K562 (cell line): ENCODE data around the gene INA. TPM values are rescaled to one million over a fixed set of nuclear protein-coding genes. Genes with fewer than 3 reads are reported as not detected.

Experiments used
- ATAC-seq: fragments of 200-7000 bp; cut with Tn5 transposase; 3 replicates; pipeline ENCODE4 v1.9.1; 2020; ENCODE audit warnings: moderate library complexity
- BruUV-seq: library from RNA; stranded (reverse); fragments of 400-500 nt; replicated peaks from 2 replicates; lab custom pipeline; 2021; lab: Mats Ljungman, UMichigan
- CTCF ChIA-PET: fragments of 300-600 bp; formaldehyde crosslinking; extraction: SDS; loops from one replicate; lab custom pipeline; 2021; ENCODE audit warnings: low intra/inter-chr PET ratio; lab: Yijun Ruan, JAX
- POLR2A ChIA-PET: fragments of 300-600, 350-650 bp; sonication (Branson Sonifier 250); formaldehyde crosslinking; extraction: SDS; loops from one replicate; lab custom pipeline; 2021; ENCODE audit warnings: antibody characterized with exemption, inconsistent platforms; lab: Yijun Ruan, JAX
- DNase-seq, 4 experiments: peaks; one replicate each; pipeline versions ENCODE4 v3.0.0 to v3.0.0-alpha.2; 2011 to 2018; ENCODE audit warnings: low spot score in 3 of 4, mixed read lengths in 3 of 4; ENCODE audit errors: extremely low read depth in 1 of 4
- FAIRE-seq: peaks from 2 replicates; lab custom pipeline; 2011; peaks lifted over from hg19 to GRCh38; lab: Jason Lieb, UNC
- H2AFZ ChIP-seq: 2 replicates; pipeline ENCODE4 v1.6.0; 2011; ENCODE audit warnings: low read depth, low read length, control low read depth, inconsistent platforms
- H3K27ac ChIP-seq: fragments of 200-600 bp; 3 replicates; pipeline ENCODE4 v1.8.0; 2011; ENCODE audit warnings: low read depth, mild to moderate bottlenecking, control low read depth, inconsistent platforms, low read length, moderate library complexity, mixed read lengths; ENCODE audit errors: extremely low read depth
- H3K27me3 ChIP-seq, 2 experiments: fragments of 300-600 bp in 1 of 2; 2 replicates in 1 of 2; 3 replicates in 1 of 2; pipeline versions ENCODE4 v1.6.0 to v1.8.0; 2011; ENCODE audit warnings: inconsistent platforms in 2 of 2, low read length in 2 of 2, mild to moderate bottlenecking in 1 of 2, mixed read lengths in 1 of 2, moderate library complexity in 1 of 2; ENCODE audit not compliant: control insufficient read depth in 2 of 2, insufficient read depth in 2 of 2
- H3K36me3 ChIP-seq: fragments of 300-600 bp; 3 replicates; pipeline ENCODE4 v1.8.0; 2011; ENCODE audit warnings: mild to moderate bottlenecking, low read length, inconsistent platforms; ENCODE audit not compliant: control insufficient read depth, insufficient read depth
- H3K4me1 ChIP-seq, 2 experiments: fragments of 200-600 bp in 1 of 2; replicated peaks in 1 of 2; 2 replicates in 1 of 2; 3 replicates in 1 of 2; pipeline versions ENCODE4 v1.5.1 to v1.8.0; 2011; ENCODE audit warnings: inconsistent platforms in 2 of 2, low read length in 2 of 2, mild to moderate bottlenecking in 1 of 2, mixed read lengths in 1 of 2, moderate library complexity in 1 of 2; ENCODE audit not compliant: control insufficient read depth in 2 of 2, insufficient read depth in 2 of 2
- H3K4me2 ChIP-seq: 2 replicates; pipeline ENCODE4 v1.6.1; 2011; ENCODE audit warnings: low read length, control low read depth, inconsistent platforms, mixed read lengths; ENCODE audit not compliant: insufficient read depth
- H3K4me3 ChIP-seq: fragments of 200-600 bp; sonication (generic), shearing (Covaris generic); 2 replicates; pipeline ENCODE4 v1.5.1; 2016; ENCODE audit warnings: control low read depth, inconsistent platforms
- H3K79me2 ChIP-seq: fragments of 200-600 bp; 3 replicates; pipeline ENCODE4 v1.8.0; 2011; ENCODE audit warnings: low read length, inconsistent platforms; ENCODE audit not compliant: control insufficient read depth, insufficient read depth
- H3K9ac ChIP-seq, 2 experiments: 2 replicates each; pipeline versions ENCODE4 v1.6.0 to v1.6.1; 2011; ENCODE audit warnings: low read depth in 2 of 2, low read length in 2 of 2, control low read depth in 1 of 2, inconsistent platforms in 1 of 2, mild to moderate bottlenecking in 1 of 2, mixed read lengths in 1 of 2; ENCODE audit not compliant: insufficient read depth in 1 of 2
- H3K9me1 ChIP-seq: one replicate; pipeline ENCODE4 v1.6.0; 2011; ENCODE audit warnings: inconsistent platforms, mild to moderate bottlenecking, low read length, moderate library complexity; ENCODE audit not compliant: control insufficient read depth, insufficient read depth
- H3K9me3 ChIP-seq: replicated peaks from 2 replicates; pipeline ENCODE4 v1.5.1; 2011; ENCODE audit warnings: low read depth, low read length, inconsistent platforms; ENCODE audit not compliant: control insufficient read depth, insufficient read depth
- H4K20me1 ChIP-seq: replicated peaks from 2 replicates; pipeline ENCODE4 v1.6.1; 2011; ENCODE audit warnings: low read length, inconsistent platforms, mixed read lengths; ENCODE audit not compliant: control insufficient read depth, insufficient read depth
- MTF1 ChIP-seq: fragments of 250-450 bp; sonication (Bioruptor Pico); IDR thresholded peaks from 2 replicates; pipeline ENCODE4 v1.9.0; 2021; ENCODE audit warnings: moderate library complexity, mild to moderate bottlenecking, inconsistent platforms, borderline replicate concordance
- YY1 ChIP-seq, 3 experiments: IDR thresholded peaks; 2 replicates each; pipeline ENCODE4 v1.6.1; 2011; ENCODE audit warnings: low read length in 2 of 3, mild to moderate bottlenecking in 2 of 3, moderate library complexity in 2 of 3, borderline replicate concordance in 1 of 3, control low read depth in 1 of 3, low read depth in 1 of 3; ENCODE audit not compliant: insufficient read depth in 3 of 3, insufficient replicate concordance in 2 of 3, control insufficient read depth in 1 of 3, insufficient read length in 1 of 3; ENCODE audit errors: extremely low read depth in 1 of 3
- WGBS: fragments of 100-300 bp; shearing (Covaris generic); methylation state at CpG from one replicate; pipeline ENCODE4 v1.1.6; 2016; ENCODE audit warnings: low coverage, mixed read lengths; ENCODE audit not compliant: insufficient coverage; ENCODE audit errors: missing lambda C conversion rate; 5-methylcytosine and 5-hydroxymethylcytosine counted together
- in situ Hi-C: fragments of 300-500 bp; cut with MboI; formaldehyde crosslinking; loops from 4 replicates; pipeline ENCODE4 v1.15.0; 2018; ENCODE audit warnings: inconsistent platforms, mixed read lengths
- intact Hi-C: fragments of 100-400 bp; cut with micrococcal nuclease; formaldehyde crosslinking; loops from 2 replicates; pipeline ENCODE4 v1.14.2; 2022
- polyA plus RNA-seq, 8 experiments: library from polyadenylated mRNA; depleted of rRNA in 4 of 8; stranded (reverse) in 5 of 8; unstranded in 3 of 8; fragments of >200 nt; fragmentation: Nextera tagmentation in 2 of 8; fragmentation: Illumina TruSeq in 1 of 8; extraction: Ambion mirVana in 2 of 8; extraction: Trizol in 1 of 8; gene quantifications; 2 replicates each; pipeline versions ENCODE4 v1.2.1 to v1.2.3, GENCODE V29; 2011 to 2014; ENCODE audit warnings: inconsistent platforms in 1 of 8, missing spikeins in 1 of 8
- total RNA-seq, 7 experiments: library from RNA; depleted of rRNA in 6 of 7; stranded (reverse); fragments of >200 nt in 6 of 7; fragmentation: Illumina TruSeq in 2 of 7; extraction: Trizol in 2 of 7; gene quantifications; 2 replicates each; pipeline versions ENCODE4 v1.2.1 to v1.2.3, GENCODE V29; 2011 to 2021; ENCODE audit warnings: low replicate concordance in 1 of 7
- TF ChIP-seq, protein P1 (sequence below), 2 experiments: fragments of 450-650 bp in 1 of 2; sonication (generic) in 1 of 2; formaldehyde crosslinking in 1 of 2; IDR thresholded peaks; 2 replicates each; pipeline versions ENCODE4 v1.7.1 to v1.9.0; 2016 to 2022; ENCODE audit warnings: inconsistent platforms in 1 of 2, mild to moderate bottlenecking in 1 of 2, missing genetic modification reagents in 1 of 2

Gene INA
- total and polyA plus RNA-seq, 9 of the 15 experiments (the other 6 are each of a cell fraction or from before 2014, with no cell fraction given): not detected

DNA sequence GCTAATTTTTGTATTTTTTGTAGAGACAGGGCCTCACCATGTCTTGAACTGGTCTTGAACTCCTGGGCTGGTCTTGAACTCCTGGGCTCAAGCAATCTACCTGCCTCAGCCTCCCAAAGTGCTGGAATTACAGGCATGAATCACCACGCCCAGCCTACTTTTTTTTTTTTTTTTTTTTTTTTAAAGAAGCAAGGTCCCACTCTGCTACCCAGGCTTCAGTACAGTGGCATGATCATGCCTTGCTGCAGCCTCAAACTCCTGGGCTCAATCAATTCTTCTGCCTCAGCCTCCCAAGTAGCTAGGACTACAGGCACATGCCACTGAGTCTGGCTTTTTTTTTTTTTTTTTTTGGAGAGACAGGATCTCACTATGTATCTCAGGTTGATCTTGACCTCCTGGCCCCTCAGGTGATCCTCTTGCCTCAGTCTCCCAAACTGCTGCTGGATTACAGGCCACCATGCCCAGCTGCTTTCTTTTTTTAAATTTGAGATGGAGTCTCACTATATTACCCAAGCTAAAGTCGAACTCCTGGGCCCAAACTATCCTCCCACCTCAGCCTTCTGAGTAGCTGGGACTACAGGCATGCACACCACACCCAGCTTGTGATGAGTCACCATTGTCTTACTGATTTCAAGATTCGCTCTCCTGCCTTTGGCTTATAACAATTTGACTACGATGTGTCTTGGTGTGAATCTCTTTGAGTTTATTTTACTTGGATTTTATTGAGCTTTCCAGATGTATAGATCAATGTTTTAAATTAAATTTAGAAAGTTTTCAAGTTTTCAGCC lies 22.2 kb upstream of the INA start (continued):
- no peak for TF ChIP-seq YY1 (IDR thresholded peaks at IDR 0.05; ENCODE audit: borderline replicate concordance in 1 of 3, control insufficient read depth in 1 of 3, extremely low read depth in 1 of 3, insufficient read depth in 3 of 3, insufficient read length in 1 of 3, insufficient replicate concordance in 2 of 3, low read depth in 1 of 3, low read length in 2 of 3)

DNA sequence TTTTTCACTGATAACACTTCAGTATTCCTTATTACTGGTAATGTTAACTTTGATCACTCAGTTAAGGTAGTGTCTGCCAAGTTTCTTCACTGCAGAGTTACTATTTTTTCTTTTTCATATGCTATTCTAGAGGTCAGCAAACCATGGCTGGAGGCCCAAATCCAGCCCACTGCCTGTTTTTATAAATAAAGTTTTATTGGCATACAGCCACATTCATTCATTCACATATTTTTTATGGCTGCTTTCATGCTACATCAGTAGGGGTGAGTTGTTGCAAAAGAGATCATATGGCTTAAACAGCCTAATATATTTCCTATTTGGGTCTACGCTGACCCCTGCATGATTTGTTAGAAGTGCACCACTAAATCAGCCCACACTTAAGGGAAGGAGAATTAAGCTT lies 20.3 kb upstream of the INA start:
- Histone ChIP-seq H4K20me1 (no peaks in the 10 kb centered on the region), H3K9me3 (no peaks in the 10 kb centered on the region), H3K27ac (no peak overlapping the region), H3K79me2 (no peaks in the 10 kb centered on the region), H3K4me1 (peaks cover 0 to 4% of the 10 kb centered on the region in 2 experiments; a peak in 3 of 5 replicates), H3K27me3 (no peaks in the 10 kb centered on the region), H2AFZ (no peak overlapping the region), H3K4me2 (no peak overlapping the region), H3K9me1 (no peaks in the 10 kb centered on the region), H3K4me3 (no peak overlapping the region), H3K36me3 (no peaks in the 10 kb centered on the region), H3K9ac (no peak overlapping the region)
- WGBS: 23% methylated on average over 1 of the region's 1 CpG
- in situ Hi-C loops (no loop called here), intact Hi-C loops (no loop called here)
- DNase-seq (no peak), FAIRE-seq (no peak), ATAC-seq (no peak)
- CTCF ChIA-PET: no interaction called here
- BruUV-seq: no TSS peak
- POLR2A ChIA-PET: interaction anchor here (0.7 kb wide), 2 partner anchors 327 to 336 kb away, joined by 3 read pairs; no protein-coding TSS in a partner anchor
- TF ChIP-seq, protein P1, sequence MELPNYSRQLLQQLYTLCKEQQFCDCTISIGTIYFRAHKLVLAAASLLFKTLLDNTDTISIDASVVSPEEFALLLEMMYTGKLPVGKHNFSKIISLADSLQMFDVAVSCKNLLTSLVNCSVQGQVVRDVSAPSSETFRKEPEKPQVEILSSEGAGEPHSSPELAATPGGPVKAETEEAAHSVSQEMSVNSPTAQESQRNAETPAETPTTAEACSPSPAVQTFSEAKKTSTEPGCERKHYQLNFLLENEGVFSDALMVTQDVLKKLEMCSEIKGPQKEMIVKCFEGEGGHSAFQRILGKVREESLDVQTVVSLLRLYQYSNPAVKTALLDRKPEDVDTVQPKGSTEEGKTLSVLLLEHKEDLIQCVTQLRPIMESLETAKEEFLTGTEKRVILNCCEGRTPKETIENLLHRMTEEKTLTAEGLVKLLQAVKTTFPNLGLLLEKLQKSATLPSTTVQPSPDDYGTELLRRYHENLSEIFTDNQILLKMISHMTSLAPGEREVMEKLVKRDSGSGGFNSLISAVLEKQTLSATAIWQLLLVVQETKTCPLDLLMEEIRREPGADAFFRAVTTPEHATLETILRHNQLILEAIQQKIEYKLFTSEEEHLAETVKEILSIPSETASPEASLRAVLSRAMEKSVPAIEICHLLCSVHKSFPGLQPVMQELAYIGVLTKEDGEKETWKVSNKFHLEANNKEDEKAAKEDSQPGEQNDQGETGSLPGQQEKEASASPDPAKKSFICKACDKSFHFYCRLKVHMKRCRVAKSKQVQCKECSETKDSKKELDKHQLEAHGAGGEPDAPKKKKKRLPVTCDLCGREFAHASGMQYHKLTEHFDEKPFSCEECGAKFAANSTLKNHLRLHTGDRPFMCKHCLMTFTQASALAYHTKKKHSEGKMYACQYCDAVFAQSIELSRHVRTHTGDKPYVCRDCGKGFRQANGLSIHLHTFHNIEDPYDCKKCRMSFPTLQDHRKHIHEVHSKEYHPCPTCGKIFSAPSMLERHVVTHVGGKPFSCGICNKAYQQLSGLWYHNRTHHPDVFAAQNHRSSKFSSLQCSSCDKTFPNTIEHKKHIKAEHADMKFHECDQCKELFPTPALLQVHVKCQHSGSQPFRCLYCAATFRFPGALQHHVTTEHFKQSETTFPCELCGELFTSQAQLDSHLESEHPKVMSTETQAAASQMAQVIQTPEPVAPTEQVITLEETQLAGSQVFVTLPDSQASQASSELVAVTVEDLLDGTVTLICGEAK (IDR thresholded peaks at IDR 0.05): peak; percentile 86
- TF ChIP-seq, protein P1 (CRISPR knock-in tag; IDR thresholded peaks at IDR 0.05): peak; percentile 69
- TF ChIP-seq MTF1: no peak
